Activated T-cell treated with anti-CD3 and anti-CD28 coated beads for 48 hours (primary cell): ENCODE results near the gene CDPF1.

Experiments used
- DNase-seq: peaks from one replicate; pipeline ENCODE4 v3.0.0-alpha.2; 2020; ENCODE audit warnings: low read depth

CDPF1 gene, protein sequence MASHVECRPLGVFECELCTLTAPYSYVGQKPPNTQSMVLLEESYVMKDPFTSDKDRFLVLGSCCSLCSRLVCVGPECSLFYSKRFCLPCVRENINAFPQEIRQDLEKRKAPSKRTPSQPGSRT

DNA sequence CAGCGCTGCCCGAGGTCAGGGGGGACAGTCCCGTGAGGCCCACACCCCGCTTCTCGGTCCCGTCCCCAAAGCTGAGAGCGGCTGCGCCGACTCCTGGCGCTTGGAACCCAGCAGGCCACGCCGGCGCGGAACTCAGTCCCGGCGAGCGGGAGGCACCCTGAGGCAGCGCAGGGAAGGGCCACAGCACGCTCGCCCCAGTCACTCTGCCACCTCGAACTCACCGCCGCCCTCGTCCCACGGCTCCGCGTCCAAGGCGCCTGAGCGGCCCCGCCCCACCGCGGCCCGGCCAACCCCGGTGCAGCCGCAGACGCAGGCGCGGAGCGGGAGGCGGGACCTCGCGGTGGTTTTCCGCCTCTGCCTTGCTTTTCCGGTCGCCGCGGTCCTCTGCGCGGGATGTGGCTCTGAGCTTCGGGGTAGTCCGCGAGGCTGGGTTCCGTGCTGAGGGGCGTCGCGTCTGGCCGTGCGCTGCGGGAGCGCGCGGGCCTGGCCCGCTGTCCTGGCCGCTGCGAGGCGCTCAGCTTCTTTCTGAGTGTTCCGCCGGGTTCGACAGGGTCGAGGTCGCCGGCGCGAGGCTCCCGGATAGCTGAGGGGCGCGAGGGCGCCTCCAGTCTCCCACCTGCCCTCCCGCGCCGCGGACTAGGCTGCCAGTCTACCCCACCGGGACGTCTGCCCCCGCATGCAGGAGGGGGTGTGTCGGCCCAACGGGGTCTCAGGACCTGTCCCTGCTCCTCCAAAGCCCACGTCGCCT, at the start of gene CDPF1:
TSS of gene CDPF1 (minus strand) at position 259 of the 748 bp plus-strand sequence. CDS start 2,009 bp downstream, outside the sequence.
- peak; percentile 90 for DNase-seq

DNA sequence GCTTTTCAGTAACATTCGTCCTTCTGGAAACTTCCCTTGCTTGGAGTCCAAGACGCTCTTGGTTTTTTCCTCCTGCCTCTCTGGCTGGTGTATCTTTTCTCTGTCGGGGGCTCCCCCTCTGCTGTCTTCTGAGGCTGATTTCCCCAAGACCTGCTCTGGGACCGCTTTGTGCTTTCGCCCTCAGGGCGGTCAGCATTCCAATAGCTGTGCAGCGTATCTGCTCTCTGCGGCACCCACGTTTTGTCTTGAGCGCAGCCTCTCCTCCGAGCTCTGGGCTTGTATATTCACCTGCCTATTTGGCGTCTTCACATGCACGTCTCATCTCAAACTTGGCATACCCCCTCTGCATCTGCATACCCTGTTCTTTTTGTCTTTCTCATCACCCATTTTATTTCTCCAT, 49.0 kb upstream of the CDPF1 start:
- DNase-seq = no peak

DNA sequence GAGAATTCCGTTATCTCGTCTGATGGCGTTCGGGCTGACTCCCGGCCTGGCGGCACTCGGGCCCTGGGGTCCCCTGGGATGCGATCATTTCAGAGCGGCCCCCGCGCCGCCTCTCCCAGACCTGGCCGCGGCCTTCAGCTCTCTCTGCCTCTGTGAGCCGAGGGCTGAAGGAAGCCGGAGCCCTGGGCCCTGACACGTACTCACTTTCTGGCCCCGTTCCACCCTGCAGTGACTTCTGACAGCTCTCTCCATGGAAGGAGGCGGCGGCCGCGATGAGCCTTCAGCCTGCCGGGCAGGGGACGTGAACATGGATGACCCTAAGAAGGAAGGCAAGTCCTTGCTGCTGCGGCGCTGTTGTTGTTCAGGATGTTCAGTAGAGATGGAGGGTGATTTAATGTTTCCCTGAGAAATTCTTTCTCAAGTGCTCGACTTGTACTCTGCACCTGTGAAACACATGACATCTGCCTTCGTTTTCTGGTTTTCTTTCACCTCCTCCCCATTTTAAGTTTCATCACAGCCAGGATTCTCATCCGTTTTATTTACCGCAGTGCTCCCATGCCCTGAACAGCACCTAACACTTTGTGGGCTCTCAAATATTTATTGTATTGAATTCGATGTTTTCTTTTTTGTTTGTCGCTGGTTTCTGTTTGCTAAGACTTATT, 47.2 kb upstream of the CDPF1 start:
- peak; percentile 18 for DNase-seq

DNA sequence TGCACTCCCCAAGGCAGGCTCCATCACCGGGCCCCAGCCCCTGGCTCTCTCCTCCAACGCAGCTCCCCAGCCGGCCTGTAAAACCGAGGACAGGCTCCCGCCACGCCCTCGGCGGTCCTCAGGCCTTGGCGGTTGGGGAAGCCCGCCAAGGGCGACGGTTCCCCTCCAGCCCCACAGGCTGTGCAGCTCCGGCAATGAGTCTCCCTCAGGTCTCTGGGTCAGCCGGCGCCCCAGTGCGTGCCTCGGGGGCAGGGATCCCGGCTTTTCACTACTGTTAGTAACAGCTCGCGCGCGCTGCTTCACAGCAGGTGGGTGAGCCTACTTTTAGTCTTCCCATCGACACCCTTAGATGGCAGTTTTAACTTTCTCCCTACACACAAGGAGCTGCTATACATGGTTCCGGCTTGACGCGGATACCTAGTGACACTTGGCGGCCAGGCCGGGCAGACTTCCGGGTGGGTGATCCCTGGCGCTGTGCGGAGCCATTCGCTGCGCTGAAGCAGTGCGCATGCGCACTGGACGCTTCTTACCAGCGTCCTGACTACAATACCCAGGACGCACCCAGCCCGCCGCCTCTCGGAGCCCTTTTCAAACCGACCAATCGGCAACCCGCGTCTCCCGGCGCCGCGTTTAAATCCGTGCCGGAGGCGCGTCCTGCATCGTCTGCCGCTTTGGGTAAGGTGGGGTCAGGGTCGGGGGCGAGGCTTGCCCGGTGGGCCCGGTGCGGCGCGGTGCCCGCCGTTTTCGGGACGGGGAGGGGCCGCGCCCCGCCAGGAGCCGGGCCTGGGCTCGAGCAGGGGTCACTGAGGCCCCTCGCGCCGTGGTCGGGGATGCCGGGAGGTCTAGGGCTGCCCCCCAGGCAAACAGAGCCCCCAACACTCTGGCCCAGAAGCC, 46.4 kb upstream of the CDPF1 start, which contains the start of gene GTSE1:
TSS of gene GTSE1 (plus strand) at position 614 of the 894 bp plus-strand sequence. CDS start 531 bp downstream, outside the sequence.
- DNase-seq = peak; percentile 96

DNA sequence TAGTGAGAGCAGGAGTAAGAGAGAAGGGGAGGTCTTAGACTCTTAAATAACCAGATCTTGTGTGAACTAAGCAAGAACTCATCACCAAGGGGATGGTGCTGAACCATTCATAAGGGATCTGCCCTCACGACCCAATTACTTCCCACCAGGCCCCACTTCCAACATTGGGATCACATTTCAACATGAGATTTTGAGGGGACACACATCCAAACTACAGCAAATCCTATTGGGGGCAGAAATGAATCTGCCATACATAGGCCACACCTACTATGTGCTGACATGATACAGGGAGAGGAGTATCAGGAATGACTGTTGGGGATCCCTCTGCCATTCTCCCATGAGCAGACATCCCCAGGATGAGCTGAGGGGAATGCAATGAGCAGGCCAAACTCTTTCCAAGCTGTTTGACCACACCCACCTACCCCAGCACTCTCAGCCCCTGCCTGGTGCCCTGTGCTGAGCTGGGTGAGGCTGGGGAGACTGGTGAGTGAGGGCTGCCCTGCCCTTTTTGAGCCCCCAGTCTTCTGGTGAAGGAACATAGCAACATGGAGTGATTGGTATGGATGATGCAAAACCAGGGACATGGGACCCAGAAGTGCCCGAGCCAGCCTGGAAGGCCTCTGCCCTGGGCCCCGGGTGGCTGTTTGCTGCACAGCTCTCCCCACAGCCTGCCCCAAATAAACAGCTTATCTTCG, 45.3 kb upstream of the CDPF1 start:
- no peak for DNase-seq

DNA sequence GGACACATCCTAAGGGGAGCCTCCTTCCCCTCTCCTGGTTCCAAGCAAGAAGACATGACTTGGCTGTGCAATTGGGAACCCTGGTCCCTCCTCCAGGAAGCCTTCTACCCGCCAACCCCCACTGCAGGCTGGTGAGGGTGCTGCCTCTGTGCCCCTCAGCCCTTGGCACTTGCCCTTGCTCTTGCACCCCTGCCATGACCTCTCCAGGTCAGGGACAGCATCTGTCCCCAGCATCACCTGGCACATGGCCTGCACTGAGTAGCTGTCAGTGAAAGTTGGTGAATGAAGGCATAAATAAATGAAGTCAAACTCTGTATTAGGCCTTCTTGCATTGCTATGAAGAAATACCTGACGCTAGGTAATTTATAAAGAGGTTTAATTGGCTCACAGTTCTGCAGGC, 44.7 kb upstream of the CDPF1 start:
- no peak for DNase-seq

DNA sequence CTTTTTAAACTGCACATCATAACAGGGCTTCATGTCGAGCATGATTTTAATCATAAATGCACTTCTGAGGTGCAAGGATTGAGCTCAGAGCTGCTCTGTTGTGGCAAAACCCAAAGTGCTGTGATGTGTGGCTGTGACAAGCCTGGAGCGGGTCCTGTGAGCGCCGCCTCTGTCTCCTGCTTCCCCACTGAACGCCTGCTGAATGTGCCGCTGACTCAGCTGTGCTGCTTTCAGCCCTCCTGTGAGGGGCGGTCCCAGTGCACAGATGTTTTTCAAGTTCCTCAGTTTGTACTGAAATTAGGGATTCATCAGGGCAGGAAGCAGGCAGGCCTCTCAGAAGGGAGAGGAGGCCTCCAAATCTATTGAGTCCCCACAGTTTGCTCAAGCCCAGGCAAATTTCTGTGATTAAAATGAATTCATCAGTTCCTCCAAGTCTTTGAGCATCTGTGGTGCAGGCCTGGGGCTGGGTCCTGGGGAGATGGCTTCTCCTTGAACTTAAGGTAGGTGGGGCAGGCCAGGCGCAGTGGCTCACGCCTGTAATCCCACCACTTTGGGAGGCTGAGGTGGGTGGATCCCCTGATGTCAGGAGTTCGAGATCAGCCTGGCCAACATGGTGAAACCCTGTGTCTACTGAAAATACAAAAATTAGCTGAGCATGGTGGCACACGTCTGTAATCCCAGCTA, 43.6 kb upstream of the CDPF1 start:
- no peak for DNase-seq

DNA sequence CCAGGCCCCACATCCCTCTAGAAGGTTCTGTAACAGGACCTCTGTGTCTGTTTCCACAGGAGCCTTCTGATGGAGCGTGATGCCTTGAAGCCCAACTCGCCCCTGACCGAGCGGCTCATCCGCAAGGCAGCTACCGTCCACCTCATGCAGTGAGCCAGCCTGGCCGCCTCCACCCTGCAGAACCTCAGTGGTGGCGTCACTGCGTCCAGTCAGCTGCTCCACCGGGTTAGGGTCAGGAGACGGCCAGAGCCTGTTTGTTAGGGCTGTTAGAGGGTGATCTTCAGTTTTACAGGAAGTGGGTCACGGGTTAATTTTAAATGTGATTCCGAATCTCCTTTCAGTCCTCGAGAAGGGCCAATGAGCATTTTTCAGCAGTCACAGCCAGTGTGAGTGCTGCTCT, 42.6 kb upstream of the CDPF1 start:
- DNase-seq = no peak

DNA sequence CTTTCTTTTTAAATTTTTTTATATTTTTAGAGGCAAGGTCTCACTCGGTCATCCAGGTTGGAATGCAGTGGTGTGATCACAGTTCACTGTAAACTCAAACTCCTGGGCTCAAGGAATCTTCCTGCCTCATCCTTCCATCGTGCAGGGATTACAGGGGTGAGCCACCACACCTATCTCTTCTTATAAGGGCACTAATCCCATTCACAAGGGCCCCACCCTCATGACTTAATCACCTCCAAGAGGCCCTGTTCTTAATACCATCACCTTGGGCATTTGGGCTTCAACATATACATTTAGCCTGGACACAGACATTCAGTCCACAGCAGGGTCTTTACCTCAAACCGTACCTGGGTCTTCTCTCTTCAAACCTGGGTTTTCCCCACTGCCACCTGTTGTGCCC, 42.1 kb upstream of the CDPF1 start:
- no peak for DNase-seq

DNA sequence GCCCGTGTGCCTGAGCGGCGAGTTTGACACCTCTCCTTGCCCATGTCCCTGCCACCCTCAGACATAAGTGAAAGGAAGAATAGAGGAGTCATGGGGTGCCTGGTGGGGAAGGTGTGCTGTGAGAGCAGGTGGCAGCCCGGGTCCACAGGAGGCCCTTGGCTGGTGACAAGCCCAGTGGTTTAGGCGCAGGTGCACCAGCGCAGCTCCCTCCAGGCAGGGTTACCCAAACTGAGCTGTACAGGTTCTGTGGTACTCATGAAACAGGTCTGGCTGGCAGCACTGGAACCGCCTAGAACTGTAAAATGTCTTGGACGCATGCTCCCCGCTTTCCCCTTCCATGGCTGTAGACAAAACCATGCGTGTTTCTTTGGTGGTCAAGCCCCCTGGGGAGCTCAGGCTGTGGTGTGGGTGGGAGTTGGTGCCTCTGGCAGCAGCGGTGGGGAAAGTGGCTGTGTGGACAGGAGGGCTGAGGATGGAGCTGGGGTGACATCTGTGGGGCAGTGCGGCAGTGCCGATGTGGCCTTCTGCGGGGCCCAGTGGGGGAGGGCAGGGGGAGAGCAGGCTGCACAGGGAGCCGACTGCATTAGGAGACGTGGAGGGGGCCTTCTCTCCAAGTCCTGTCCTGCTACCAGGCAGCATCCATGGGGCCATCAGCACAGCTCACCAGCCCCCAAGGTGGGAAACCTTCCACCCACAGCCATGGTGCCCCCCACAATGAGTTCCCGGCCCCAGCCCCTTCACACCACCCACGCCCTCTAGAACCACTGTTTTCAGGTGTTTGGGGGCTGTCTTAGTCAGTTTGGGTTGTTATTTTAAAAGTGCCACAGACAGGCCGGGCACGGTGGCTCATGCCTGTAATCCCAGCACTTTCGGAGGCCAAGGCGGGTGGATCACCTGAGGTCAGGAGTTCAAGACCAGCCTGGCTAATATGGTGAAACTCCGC, 41.0 kb upstream of the CDPF1 start:
- no peak for DNase-seq

DNA sequence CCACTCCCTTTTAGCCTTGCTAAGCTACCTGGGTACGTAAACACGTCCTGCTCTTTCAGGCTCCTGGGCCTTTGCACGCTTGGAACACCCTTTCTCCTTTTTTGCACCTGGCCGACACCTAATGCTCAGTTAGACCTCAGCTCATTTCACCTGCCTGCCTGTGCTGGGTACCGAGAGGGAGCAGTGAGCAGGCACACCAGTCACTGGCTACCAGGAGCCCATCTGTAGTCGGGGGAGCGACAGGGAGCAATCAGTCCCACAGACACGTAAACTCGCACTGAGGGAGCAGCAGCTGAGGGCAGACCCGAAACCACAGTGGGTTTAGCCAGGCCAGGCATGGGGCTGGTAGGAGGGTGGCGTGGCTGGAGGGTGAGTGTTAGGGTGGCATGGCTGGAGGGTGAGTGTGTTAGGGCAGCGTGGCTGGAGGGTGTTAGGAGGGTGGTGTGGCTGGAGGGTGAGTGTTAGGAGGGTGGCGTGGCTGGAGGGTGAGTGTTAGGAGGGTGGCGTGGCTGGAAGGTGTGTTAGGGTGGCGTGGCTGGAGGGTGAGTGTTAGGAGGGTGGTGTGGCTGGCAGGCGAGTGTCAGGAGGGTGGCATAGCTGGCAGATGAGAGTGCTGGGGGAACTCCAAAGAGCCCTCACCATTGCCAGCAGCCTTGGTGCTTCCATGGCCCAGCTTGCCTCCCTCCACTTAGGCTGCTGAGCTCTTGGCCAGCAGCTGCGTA, 40.2 kb upstream of the CDPF1 start:
- no peak for DNase-seq

DNA sequence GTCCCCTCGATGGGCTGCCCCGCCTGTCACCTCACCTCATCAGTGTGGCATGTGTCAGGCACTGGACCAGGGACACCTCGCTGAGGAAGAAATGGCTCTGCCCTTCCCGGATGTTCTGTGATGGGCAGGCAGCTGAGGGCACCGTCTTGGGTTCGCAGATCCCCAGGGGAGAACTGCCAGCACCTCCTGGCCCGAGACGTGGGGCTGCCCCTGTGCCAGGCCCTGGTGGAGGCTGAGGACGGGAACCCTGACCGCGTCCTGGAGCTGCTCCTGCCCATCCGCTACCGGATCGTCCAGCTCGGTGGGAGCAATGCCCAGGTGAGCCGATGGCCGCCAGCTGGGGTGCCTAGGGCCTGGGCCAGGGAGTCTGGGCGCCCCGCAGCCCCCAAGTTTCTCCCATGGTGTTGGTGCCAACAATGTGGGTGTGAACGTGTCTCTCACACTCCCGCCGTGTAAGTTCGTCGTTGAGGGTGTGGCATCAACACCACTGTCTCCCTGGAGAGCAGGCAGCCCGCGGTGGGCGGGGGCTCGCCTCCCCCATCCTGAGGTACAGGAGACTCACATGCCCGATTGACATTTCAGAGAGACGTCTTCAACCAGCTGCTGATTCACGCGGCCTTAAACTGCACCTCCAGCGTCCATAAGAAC, 39.3 kb upstream of the CDPF1 start:
- DNase-seq = no peak

DNA sequence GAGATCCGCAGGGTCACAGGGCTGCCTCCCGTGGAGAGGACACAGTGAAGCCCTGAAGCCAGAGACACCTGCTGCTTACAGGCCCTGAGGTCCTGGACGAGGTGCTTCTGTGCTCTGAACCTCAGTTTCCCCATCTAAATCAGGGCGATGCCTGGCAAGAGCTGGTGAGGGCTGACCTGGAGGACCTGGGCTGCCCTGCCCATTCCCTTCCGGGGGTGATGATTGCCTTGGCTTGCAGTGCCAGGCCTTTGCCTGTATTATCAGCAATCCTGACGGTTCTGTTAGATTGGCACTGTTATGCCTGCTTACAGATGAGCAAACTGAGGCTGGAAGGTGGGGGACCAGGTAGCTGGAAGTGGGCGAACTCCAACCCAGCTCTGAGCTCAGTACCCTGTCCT, 38.8 kb upstream of the CDPF1 start:
- no peak for DNase-seq

DNA sequence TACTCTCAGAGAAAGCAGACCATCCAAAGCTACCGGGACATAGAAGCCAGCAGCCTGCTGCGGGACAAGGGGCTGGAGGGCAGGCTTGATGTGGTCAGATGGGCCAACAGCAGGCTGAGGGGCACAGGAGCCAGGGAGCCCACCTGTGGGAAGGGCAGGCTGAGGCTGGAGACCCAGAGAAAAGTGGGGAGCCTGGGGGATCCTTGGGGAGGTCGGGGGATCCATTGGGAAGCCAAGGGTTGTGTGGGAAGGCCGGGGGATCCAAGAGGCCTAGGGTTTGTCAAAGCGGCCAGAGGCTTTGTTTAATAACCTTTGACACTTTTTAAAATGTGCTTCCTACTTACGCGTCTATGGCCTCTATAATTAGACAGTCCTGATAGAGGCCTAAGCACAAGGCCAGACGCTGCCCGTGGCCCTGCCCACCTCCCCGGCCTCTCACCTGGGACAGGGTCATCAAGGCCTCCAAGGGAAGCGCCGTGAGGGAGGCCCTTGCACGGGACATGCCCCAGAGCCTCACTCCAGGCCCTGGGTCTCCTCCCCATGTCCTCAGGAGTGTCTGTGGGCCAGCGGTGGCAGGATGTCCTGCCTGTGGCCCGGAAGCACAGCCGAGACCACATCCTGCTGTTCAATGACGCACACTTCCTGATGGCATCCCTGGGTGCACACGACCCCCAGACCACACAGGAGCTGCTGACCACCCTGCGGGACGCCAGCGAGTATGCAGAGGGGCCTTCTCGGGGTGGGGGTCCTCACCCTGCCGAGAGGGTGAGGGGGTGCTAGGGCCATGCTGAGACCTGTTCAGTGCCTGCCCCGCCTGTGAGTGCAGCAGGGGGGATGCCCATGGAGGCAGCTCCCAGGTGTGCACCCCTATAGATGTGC, 38.0 kb upstream of the CDPF1 start:
- peak; percentile 11 for DNase-seq

DNA sequence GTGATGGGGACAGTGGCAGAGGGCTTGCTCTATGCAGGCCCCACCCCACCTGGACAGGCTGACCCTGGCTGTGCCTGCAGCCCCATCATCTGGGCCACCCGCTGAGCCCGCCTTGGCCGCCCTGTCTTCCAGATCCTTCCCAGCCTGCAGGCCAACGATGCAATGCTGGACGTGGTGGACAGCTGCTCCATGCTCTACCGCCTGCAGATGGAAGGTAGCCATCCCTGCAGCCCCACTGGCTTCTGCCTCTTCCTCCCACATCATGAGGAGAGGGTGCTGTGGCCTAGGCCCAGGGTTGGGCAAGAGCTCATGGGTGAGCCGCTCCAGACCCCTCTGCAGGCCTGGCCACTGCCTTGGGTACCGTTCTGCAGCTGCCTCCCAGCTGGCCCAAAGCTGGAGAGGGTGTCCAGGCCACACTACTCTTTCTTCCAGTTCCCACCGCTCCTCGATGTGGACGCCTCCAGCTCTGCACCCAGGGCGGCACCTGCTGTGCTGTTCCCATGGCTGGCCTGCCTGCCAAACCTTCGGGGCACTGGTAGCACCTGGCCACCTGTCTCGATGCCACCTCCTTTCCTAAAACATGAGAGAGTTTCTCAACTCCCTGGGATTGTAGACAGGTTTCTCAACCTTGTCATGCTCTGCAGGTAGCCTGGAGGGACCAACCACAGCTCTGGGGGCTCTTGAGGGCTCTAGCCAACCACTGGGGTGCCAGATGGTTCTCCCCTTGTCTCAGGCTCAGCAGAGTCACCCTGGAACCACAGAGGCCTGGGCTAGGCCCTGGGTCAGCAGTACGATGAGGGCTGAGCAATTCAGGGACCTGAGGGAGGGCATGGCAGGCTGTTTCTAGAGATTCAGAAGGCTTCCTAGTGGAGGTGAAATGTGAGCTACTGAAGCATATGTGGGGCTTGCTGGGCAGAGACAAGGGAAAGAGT, 37.1 kb upstream of the CDPF1 start:
- no peak for DNase-seq

DNA sequence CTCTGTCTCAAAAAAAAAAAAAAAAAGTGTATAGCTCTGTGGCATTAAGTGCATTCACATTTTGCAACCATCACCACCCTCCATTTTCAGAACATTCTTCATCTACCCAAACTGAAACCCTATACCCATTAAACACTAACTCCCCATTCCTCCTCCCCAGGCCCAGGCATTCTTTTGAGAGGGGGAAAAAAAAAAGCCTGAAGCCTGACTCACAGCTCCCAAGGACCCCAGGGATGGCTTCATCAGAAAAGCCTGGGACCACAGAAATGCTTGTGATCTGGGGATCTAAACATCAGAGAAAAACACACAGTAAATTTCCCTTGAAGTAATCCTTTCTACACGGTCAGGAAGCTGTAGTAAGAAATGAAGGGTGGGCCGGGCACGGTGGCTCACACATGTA, 35.9 kb upstream of the CDPF1 start:
- DNase-seq = no peak
